T47D (cell line): ENCODE measurements around the gene AMDHD2.
"Not testable (repeated sequence)": the region's sequence is repeated elsewhere in the genome, so short reads cannot be mapped to it uniquely, and the experiment has no call there.

Experiments used
- DNase-seq, 2 experiments: peaks; one replicate each; pipeline versions ENCODE4 v3.0.0 to v3.0.0-alpha.2; 2011 to 2012; ENCODE audit warnings: low read depth in 1 of 2, low spot score in 1 of 2
- in situ Hi-C: cut with HindIII; loops from 2 replicates; pipeline ENCODE4 v1.10.0; 2016; ENCODE audit warnings: low sequenced_read_pairs, low pct_unique_long_range_greater_than_20kb

AMDHD2 gene

DNA sequence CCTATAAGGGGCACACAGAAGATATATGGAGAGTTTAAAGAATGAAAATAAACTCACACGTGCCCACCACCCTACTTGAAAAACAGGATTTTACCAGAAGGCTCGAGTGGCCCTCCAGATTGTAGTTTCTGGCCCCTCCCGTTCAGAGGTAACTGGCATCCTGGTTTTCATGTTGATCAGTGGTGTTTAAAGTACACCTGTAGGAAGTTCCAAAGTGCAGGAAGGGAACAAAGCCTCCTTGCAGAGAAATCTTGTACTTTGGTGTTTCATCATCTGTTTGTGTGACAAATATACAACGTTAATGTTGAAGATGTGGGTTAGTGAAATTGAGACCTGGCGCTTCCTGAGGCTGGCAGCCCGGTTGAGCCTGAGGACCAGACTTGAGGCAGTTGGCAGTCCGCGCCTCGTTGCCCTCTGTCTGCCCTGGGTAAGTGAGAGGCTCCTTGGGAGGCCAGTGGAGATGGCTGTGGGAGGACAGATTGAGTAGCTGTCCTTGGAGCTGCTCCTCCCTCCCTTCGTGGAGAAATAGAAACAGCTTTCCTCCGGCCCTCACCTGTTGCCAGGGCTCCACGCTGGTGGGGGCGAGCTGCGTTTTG, 30.2 kb downstream of the AMDHD2 start:
- in situ Hi-C loops, DNase-seq: not testable (repeated sequence)

DNA sequence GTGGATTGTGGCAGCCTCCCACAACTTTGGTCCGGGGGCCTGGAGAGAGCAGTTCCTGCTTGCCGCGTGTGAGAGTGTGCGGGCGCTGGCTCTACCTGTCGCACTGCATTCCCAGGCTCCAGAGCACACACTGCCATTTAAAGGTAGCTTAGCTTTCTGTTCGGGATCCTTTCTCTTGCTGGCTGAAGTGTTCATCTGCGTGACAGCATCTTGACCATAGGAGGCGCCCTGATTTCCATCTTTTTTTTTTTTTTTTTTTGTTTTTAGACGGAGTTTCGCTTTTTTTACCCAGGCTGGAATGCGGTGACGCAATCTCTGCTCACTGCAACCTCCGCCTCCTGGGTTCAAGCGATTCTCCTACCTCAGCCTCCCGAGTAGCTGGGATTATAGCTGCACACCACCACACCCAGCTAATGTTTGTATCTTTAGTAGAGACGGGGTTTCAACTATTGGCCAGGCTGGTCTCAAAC, 31.3 kb downstream of the AMDHD2 start:
- peak in 1 of 2 experiments; percentile 83 for DNase-seq
- in situ Hi-C loops, result not testable (repeated sequence)

- in situ Hi-C loops, DNase-seq: not testable (repeated sequence)
Observed at GRCh38 chr16:2554709-2555425, 34.7 kb downstream of the AMDHD2 start.

- in situ Hi-C loops, DNase-seq: not testable (repeated sequence)
Observed at GRCh38 chr16:2557150-2557549, 37.0 kb downstream of the AMDHD2 start.

DNA sequence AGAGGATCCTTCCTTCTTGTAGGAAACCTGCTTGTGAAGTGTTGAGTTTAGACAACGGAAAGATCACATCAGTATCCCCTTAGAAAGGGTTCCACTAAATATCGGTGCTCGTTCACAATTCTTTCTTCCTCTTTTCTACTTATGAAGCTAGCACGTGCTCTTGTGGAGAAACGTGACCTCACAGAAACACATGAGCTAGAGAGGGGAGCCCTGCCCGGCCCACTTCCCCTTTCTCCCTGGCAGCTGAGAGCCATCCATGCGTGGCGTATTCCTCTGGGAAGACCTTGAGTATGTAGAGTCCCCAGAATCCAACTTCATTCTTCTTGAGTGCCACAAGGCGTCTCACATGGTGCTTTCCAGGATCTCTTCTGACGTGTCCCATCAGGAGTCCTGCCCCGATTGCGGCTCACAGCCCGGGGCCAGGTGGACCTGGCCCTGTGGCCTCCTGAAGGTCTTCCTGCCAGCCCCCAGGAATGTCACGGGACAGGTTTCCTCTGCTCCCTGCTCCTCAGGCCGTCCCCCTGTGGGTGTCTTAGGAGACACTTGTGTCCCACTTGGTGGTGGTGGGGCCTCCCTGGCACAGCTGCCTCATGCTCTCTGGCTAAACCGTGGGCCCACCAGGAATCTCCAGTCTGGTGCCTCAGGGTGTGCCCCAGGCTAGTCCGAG, 40.1 kb downstream of the AMDHD2 start:
- DNase-seq, in situ Hi-C loops: not testable (repeated sequence)

- DNase-seq, in situ Hi-C loops: not testable (repeated sequence)
Observed at GRCh38 chr16:2560798-2561133, 40.6 kb downstream of the AMDHD2 start.

DNA sequence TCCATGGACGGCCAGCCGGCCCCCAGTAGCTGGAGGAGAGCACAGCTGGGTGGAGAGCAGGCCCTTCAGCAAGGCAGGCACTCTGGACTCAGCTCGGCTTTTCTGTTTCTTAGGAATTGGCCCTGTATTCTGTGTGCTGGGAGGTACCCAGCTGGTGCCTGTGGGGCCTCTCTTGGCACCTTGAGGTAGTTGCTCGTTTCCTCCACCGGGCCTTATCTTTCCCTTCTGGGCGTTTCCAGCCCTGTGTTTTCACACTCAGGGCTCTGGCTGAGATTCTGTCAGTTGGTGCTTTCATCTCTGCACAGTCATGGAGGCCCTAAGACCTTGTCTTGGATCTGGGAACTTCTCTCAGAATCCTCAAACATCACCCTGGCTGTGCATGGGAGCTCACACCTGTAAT, 47.3 kb downstream of the AMDHD2 start:
- in situ Hi-C loops, DNase-seq: not testable (repeated sequence)

DNA sequence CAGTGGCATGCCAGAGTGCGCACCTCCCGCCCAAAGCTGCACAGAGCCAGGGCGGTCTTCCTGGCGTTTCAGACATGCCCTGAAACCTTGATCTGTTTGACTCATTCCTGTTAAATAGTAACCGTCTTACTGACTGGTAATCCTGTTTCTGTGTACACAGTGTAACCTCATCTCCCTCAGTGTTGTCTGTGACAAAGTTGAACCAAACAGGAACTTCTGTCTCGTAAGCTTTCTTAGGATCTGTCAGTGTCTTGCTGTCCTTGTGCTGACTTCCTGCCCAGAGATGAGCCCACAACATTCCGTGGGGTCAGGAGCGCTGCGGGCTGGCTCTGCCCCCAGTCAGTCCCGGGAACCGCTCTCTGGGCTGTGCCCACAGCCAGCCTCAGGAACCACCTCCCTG, 48.4 kb downstream of the AMDHD2 start:
- in situ Hi-C loops, DNase-seq: not testable (repeated sequence)

DNA sequence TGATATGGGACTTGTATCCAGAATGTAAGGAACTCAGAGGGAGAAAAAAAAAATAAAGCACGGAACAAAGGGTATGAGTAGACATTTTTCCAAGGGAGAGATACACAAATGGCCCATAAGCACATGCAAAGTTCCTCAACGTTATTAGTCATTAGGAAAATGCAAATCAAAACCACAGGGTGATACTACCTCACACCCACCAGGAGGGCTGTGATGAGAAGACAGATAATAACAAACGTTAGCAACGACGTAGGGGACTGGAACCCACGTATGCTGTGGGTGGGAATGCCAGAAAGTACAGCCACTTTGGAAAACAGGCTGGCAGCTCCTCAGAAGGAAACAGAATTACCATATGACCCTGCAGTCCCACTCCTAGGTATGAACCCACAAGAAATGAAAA, 52.5 kb downstream of the AMDHD2 start:
- in situ Hi-C loops, DNase-seq: not testable (repeated sequence)

GRCh38 chr16:2575839-2576238, 55.7 kb downstream of the AMDHD2 start:
- in situ Hi-C loops, DNase-seq: not testable (repeated sequence)

- DNase-seq, in situ Hi-C loops: not testable (repeated sequence)
Observed at GRCh38 chr16:2577044-2577443, 56.9 kb downstream of the AMDHD2 start.

- DNase-seq, in situ Hi-C loops: not testable (repeated sequence)
Observed at GRCh38 chr16:2578905-2579304, 58.7 kb downstream of the AMDHD2 start.

DNA sequence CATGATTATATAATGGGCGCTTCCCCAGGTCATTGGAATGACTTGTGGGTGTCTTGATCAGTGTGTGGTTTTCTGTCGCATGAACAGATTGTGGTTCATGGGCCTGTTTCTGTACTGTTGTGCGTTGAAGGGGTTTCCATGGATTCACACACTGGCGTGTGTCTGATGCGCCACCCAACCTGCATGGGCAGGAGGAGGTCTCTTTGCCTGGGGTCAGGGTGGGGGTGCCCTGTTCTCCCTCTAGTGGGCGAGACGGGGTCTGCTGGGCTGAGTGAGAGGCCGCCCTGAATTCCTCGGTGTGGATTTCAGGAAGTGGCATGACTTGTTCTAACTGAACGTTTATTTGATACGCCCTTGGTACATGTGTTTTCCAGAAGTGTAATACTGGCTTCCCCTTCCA, 60.0 kb downstream of the AMDHD2 start:
- DNase-seq, in situ Hi-C loops: not testable (repeated sequence)

- DNase-seq, in situ Hi-C loops: not testable (repeated sequence)
Observed at GRCh38 chr16:2580818-2581217, 60.6 kb downstream of the AMDHD2 start.
